Calu3 (cell line): ENCODE results near the gene CSRNP3. TPM values are rescaled to one million over a fixed set of nuclear protein-coding genes. Genes with fewer than 3 reads are reported as not detected.

Source experiments
- BruUV-seq: library from RNA; stranded (reverse); fragments of 400-500 nt; replicated peaks from 2 replicates; lab custom pipeline; 2021; lab: Mats Ljungman, UMichigan
- CTCF ChIA-PET: fragments of 300-600 bp; sonication (Branson Sonifier 250); formaldehyde crosslinking; loops from one replicate; lab custom pipeline; 2022; ENCODE audit warnings: antibody characterized with exemption; lab: Charles Lee
- DNase-seq: peaks from one replicate; pipeline ENCODE4 v3.0.0; 2022
- H3K27ac Mint-ChIP-seq: one replicate; pipeline ENCODE4 v1.8.0; 2022; ENCODE audit warnings: mixed read lengths; ENCODE audit not compliant: unreplicated experiment
- H3K27me3 Mint-ChIP-seq: one replicate; pipeline ENCODE4 v1.8.0; 2022; ENCODE audit warnings: mixed read lengths; ENCODE audit not compliant: unreplicated experiment
- H3K36me3 Mint-ChIP-seq: one replicate; pipeline ENCODE4 v1.8.0; 2022; ENCODE audit warnings: mild to moderate bottlenecking, moderate library complexity, mixed read lengths; ENCODE audit not compliant: insufficient read depth, unreplicated experiment
- H3K4me1 Mint-ChIP-seq: one replicate; pipeline ENCODE4 v1.8.0; 2022; ENCODE audit warnings: mild to moderate bottlenecking, low read depth, mixed read lengths; ENCODE audit not compliant: unreplicated experiment
- H3K4me3 Mint-ChIP-seq: one replicate; pipeline ENCODE4 v1.8.0; 2022; ENCODE audit warnings: mild to moderate bottlenecking, low read depth, moderate library complexity, mixed read lengths; ENCODE audit not compliant: unreplicated experiment
- H3K9me3 Mint-ChIP-seq: one replicate; pipeline ENCODE4 v1.8.0; 2022; ENCODE audit warnings: low read depth, mixed read lengths; ENCODE audit not compliant: unreplicated experiment
- intact Hi-C: fragments of 100-400 bp; cut with micrococcal nuclease; formaldehyde crosslinking; loops from one replicate; pipeline ENCODE4 v1.10.0; 2022; ENCODE audit not compliant: unreplicated experiment
- total RNA-seq: library from RNA; stranded (reverse); gene quantifications from 2 replicates; pipeline ENCODE4 v1.2.3, GENCODE V29; 2022
- TF ChIP-seq, protein P1 (sequence below): fragments of 200-600 bp; IDR thresholded peaks from one replicate; pipeline ENCODE4 v1.8.0; 2022; ENCODE audit warnings: antibody characterized with exemption; ENCODE audit not compliant: unreplicated experiment

Gene CSRNP3
- total RNA-seq, 1 experiment from 2014 or later = 1.8 TPM

GRCh38 chr2:165576409-165577154 lies 107.1 kb downstream of the CSRNP3 start:
- CTCF ChIA-PET = no interaction called here
- H3K9me3 Mint-ChIP-seq = no peaks in the 10 kb centered on the region
- no peak overlapping the region for H3K27ac Mint-ChIP-seq
- no peaks in the 10 kb centered on the region for H3K27me3 Mint-ChIP-seq
- TF ChIP-seq, protein P1, sequence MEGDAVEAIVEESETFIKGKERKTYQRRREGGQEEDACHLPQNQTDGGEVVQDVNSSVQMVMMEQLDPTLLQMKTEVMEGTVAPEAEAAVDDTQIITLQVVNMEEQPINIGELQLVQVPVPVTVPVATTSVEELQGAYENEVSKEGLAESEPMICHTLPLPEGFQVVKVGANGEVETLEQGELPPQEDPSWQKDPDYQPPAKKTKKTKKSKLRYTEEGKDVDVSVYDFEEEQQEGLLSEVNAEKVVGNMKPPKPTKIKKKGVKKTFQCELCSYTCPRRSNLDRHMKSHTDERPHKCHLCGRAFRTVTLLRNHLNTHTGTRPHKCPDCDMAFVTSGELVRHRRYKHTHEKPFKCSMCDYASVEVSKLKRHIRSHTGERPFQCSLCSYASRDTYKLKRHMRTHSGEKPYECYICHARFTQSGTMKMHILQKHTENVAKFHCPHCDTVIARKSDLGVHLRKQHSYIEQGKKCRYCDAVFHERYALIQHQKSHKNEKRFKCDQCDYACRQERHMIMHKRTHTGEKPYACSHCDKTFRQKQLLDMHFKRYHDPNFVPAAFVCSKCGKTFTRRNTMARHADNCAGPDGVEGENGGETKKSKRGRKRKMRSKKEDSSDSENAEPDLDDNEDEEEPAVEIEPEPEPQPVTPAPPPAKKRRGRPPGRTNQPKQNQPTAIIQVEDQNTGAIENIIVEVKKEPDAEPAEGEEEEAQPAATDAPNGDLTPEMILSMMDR = no peak
- no peak for DNase-seq
- no peak overlapping the region for H3K4me3 Mint-ChIP-seq
- no TSS peak for BruUV-seq
- intact Hi-C loops = loop anchor here (10.0 kb wide), 2 partner anchors 198 to 298 kb away; no protein-coding TSS in a partner anchor
- no peaks in the 10 kb centered on the region for H3K4me1 Mint-ChIP-seq
- H3K36me3 Mint-ChIP-seq = peaks cover 7% of the 10 kb centered on the region

DNA sequence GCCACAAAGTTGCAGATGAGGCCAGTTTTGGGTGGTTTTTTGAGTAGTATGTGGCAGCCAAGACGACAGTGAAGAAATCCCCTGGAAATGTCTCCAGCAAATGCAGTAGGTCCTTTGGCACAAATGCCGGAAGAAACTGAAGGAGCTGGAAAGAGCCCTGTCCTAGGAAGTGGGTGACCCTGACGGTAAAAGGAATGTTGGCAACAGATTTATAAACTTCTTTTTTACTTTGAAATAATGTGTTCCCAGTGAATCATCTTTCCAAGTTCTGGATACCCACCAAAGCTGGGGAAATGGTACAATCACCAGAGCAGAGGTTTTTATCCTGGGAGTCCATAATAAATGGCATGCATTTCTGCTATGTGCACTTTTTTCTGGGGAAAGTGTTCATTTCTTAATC lies 112.9 kb downstream of the CSRNP3 start:
- Mint-ChIP-seq H3K4me3 (no peak overlapping the region), H3K4me1 (no peaks in the 10 kb centered on the region), H3K36me3 (no peaks in the 10 kb centered on the region), H3K27ac (no peak overlapping the region), H3K9me3 (no peaks in the 10 kb centered on the region), H3K27me3 (no peaks in the 10 kb centered on the region)
- CTCF ChIA-PET = no interaction called here
- intact Hi-C loops = no loop called here
- no TSS peak for BruUV-seq
- TF ChIP-seq, protein P1 = no peak
- DNase-seq = no peak

DNA sequence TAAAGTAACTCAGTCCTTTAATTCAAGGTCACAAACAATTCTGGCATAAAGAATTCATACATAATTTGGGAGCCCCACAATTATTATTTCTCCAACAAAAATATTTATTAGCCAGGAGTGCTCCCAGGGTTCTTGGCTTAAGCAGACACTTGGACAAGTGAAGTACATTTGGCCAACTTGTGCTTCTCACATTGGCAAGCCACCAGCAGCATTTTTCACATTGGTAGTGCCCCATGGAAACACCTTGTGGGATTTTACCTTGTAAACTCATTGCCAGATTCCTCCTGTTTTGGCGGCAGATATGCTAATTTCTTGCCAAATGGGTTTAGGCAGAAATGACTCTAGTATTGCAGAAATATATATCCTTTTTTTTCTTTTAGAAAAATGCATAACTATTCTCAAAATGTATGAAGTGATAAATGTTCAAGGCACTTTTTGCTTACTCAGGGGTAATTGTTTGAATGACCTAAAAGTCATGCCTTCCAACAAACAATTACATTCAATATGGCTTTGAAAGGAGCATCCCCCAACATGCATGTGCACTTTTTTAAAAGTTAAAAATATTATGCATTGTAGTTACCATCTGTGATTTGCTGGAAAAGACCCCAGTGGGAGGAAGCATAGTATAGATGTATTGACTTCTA lies 113.5 kb downstream of the CSRNP3 start:
- DNase-seq = no peak
- CTCF ChIA-PET = no interaction called here
- H3K9me3 Mint-ChIP-seq = no peaks in the 10 kb centered on the region
- BruUV-seq = no TSS peak
- no peaks in the 10 kb centered on the region for H3K36me3 Mint-ChIP-seq
- no peak overlapping the region for H3K27ac Mint-ChIP-seq
- no peak overlapping the region for H3K4me3 Mint-ChIP-seq
- intact Hi-C loops = no loop called here
- TF ChIP-seq, protein P1 = no peak
- H3K27me3 Mint-ChIP-seq = no peaks in the 10 kb centered on the region
- H3K4me1 Mint-ChIP-seq = no peaks in the 10 kb centered on the region

DNA sequence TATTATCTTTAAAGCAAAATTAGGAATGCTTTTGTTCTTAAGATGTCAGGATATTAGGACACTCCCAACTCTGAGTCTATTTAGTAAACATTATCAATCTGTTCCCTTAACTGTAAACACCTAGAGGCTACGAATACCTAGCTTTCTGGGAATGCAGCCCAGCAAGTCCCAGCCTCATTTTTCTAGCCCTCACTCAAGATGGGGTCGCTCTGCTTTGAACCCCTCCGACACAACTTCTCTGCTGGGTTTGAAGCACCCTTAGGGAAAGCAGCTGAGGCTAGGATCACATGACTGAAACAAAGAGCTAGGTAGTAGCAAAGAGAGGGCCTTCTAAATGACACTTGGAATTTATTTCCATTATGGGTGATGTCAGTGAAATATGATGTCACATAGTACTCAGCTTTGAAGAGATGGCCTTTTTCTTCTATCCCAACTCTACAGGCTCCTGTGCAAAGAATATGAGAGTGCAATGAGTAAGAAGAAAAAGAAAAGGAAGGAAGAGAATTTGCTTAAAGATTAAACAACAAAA lies 114.7 kb downstream of the CSRNP3 start:
- H3K27me3 Mint-ChIP-seq = no peaks in the 10 kb centered on the region
- BruUV-seq = no TSS peak
- H3K9me3 Mint-ChIP-seq = no peaks in the 10 kb centered on the region
- CTCF ChIA-PET = interaction anchor here (0.6 kb wide), 1 partner anchor 91 kb away, joined by 4 read pairs; no protein-coding TSS in a partner anchor
- H3K4me3 Mint-ChIP-seq = no peak overlapping the region
- no peaks in the 10 kb centered on the region for H3K36me3 Mint-ChIP-seq
- TF ChIP-seq, protein P1 = no peak
- intact Hi-C loops = no loop called here
- H3K4me1 Mint-ChIP-seq = no peaks in the 10 kb centered on the region
- no peak for DNase-seq
- H3K27ac Mint-ChIP-seq = no peak overlapping the region
